Epithelial cell of proximal tubule (primary cell): ENCODE results near the gene LAMB4. TPM values are rescaled to one million over a fixed set of nuclear protein-coding genes. Genes with fewer than 3 reads are reported as not detected.

ENCODE experiments used
- DNase-seq: peaks from one replicate; pipeline ENCODE4 v3.0.0-alpha.2; 2011; ENCODE audit warnings: low read depth
- H3K4me3 ChIP-seq: 2 replicates; pipeline ENCODE4 v1.5.1; 2011; ENCODE audit warnings: low read depth, mild to moderate bottlenecking, low read length
- CTCF ChIP-seq: conservative IDR thresholded peaks from 2 replicates; pipeline ENCODE4 v1.5.1; 2012; ENCODE audit warnings: low read depth, mild to moderate bottlenecking, low read length
- total RNA-seq: library from RNA; depleted of rRNA; stranded (reverse); fragments of >200 nt; gene quantifications from 2 replicates; pipeline ENCODE4 v1.2.3, GENCODE V29; 2015

The LAMB4 gene
- total RNA-seq, 1 donor from 2014 or later = 0.46 TPM

DNA sequence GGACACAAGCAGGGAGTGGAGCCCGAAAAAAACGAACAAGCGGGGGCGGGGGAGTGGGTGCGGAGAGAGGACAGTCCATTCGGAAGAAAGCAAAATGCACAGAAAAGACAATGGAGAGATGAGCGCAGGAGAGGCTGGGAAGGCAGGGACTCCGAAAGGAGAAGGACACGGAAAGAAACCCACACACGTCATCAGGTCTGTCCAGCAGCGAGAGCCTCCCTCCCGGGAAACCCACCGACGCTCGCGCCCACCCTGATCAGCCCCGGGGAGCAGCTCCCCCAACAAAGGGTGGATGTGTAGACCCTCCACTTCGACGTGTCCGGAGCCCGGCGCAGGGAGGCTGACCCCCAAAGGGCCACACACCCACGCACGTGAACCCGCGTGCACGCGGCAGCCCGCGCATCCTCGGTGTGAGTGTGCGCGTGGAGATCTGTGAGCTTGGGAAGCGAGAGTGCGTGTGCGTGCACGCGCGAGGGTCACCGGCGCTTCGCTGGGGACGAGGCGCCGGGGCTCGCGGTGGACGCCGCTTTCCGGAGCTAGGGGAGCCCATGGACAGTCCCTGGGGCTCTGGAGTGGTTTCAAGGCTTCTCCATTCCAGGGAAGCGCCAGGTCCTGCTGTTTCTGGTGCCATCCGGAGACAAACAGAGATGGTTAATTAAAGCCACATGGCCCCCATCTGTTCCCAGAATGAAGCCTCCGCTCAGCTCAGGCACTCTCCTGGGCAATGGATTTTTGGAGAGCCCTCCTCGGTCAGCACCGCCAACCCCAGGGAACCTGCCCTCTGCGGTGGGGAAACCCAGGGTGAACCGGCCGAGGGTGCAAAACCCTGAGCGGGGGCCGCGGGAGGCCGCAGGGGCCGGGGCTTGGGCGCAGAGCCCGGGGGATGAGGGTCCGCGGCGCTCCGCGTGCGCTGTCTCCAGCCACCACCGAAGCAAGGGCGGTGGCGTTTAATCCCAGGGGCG, 128.1 kb downstream of the LAMB4 start:
- H3K4me3 ChIP-seq = peak overlapping the region; percentile 85
- TF ChIP-seq CTCF = no peak
- no peak for DNase-seq

DNA sequence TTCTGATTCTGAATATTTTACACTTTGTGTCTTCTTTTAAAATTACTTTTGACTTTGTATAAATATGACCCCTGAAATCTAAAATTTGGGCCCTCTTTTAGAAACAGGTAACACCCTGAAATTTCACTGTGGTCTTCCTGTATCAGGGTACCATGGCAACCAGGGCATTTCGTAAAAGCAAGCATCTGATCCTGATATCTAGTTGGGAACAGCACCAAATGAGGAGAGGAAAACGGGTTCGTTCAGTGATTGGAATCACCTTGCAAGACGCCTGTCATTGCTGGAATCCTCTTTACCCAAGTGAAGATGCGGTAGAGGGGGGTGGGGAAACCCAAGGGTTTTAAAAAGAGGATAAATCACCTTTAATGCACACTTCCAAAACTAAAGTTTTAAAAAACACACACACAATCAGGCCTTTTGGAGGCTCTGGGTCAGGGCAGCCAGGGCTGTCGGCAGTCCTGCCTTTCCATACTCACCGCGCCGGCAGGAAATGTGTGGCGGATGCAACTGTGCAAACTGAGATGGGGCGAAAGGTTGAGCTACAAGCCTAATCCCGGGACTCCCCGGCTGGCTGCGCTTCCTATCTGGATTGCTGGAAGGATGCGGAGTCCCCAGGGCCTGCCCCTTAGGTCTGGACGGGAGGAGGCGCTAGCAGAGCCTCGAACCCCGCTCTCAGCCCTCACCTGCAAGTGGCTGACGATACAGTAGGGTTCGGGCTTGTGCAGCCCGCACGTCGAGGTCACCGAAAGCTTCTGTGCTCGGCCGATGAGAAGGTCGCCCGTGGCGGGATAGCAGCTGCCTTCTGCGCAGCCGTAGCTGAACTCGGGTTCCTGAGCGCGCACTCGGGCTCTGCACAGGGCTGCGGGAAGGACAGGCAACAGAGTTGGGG, 129.0 kb downstream of the LAMB4 start:
- TF ChIP-seq CTCF = peak; percentile 36
- H3K4me3 ChIP-seq = peak overlapping the region; percentile 85
- no peak for DNase-seq

GRCh38 chr7:107999779-108000560, 130.2 kb downstream of the LAMB4 start:
- no peak for TF ChIP-seq CTCF
- no peak for DNase-seq
- peak overlapping the region; percentile 85 for H3K4me3 ChIP-seq

- DNase-seq = no peak
- no peak for TF ChIP-seq CTCF
These were observed 131.3 kb downstream of the LAMB4 start for GRCh38 chr7:107998660-107999480.

GRCh38 chr7:107998150-107998549, 132.0 kb downstream of the LAMB4 start:
- no peak for DNase-seq
- TF ChIP-seq CTCF = no peak
- H3K4me3 ChIP-seq = peak overlapping the region; percentile 85

More at GRCh38 chr7:107998660-107999480, 131.3 kb downstream of the LAMB4 start:
- peak overlapping the region; percentile 85 for H3K4me3 ChIP-seq
